ENCODE measurements around the gene GARIN5A. TPM values are rescaled to one million over a fixed set of nuclear protein-coding genes. Genes with fewer than 3 reads are reported as not detected.

GARIN5A gene
- total RNA-seq, 1 experiment from 2014 or later: 6.2 TPM

DNA sequence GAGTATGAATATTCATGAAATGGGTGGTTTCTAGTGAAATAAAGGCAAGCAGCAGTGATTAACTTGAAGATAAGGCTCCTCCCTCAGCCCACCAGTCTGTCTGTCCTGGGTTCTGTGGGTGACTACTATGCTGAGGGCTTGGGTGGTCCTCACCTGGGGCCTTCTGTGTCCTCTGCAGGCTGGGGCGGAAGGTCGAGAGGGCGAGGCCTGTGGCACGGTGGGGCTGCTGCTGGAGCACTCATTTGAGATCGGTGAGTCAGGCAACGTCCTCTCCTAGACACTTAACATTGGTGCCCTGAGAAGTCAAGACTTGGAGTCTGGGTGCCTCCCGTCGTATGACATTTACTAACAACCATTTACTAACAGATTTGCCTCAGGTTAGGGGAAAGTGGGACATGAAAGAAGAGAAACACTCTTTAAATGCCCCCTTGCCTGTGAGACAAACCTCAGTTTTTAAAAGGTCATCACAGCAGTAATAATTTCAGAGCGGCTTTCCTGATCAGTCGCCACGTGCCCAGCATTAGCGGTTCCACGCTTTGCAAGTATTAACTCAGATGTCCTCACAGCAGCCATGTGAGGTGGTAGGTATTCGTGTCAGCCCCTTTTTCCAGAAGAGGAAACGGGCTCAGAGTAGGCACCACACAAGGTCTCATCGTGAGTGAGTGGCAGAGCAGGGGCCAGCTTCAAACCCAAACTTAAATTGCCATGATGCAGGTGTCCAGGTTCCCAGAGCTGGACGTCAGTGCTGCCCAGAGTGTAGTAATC lies 1.3 kb upstream of the GARIN5A start:
- Histone ChIP-seq H3K4me3 (ENCODE audit: low read length) (peak overlapping the region; percentile 86; the same call in 1 of the 2 replicates), H3K9me3 (ENCODE audit: low read length) (no peaks in the 10 kb centered on the region)

DNA sequence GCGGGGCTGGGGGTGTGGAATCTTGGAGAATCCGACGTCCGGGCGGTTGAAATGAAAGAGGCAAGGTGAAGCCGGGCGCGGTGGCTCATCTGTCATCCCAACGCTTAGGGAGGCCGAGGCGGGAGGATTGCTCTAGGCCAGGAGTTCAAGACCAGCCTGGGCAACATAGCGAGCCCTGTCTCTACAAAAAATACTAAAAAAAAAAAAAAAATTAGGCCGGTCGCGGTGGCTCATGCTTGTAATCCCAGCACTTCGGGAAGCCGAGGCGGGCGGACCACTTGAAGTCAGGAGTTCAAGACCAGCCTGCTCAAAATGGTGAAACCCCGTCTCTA lies 225 bp upstream of the GARIN5A start:
- intact Hi-C loops (cut with micrococcal nuclease): no loop called here
- H4K20me1 ChIP-seq (ENCODE audit: low read length): peaks cover 21% of the 10 kb centered on the region
- H3K79me2 ChIP-seq (ENCODE audit: low read length): peaks cover 31% of the 10 kb centered on the region
- H3F3A ChIP-seq (ENCODE audit: low read length, unreplicated experiment): no peaks in the 10 kb centered on the region
- ChIA-PET CTCF (no interaction called here), POLR2A (ENCODE audit: unreplicated experiment) (interaction anchor here (0.7 kb wide), 1 partner anchor 10 kb away, joined by 5 read pairs; no protein-coding TSS in a partner anchor)
- peak overlapping the region; percentile 86 for H3K4me3 ChIP-seq (ENCODE audit: low read length)
- H3K4me2 ChIP-seq (ENCODE audit: low read length): peak overlapping the region; percentile 91
- peak overlapping the region; percentile 88; the same call in 1 of the 2 replicates for H2AFZ ChIP-seq (ENCODE audit: low read length)
- peak overlapping the region; percentile 77 for H3K27ac ChIP-seq (ENCODE audit: low read length)
- H3K27me3 ChIP-seq (ENCODE audit: low read length): no peaks in the 10 kb centered on the region
- H3K36me3 ChIP-seq (ENCODE audit: low read depth, low read length): peaks cover 20% of the 10 kb centered on the region; the same call in 1 of the 2 replicates
- DNase-seq (no peak), ATAC-seq (no peak)
- TF ChIP-seq, protein P1, sequence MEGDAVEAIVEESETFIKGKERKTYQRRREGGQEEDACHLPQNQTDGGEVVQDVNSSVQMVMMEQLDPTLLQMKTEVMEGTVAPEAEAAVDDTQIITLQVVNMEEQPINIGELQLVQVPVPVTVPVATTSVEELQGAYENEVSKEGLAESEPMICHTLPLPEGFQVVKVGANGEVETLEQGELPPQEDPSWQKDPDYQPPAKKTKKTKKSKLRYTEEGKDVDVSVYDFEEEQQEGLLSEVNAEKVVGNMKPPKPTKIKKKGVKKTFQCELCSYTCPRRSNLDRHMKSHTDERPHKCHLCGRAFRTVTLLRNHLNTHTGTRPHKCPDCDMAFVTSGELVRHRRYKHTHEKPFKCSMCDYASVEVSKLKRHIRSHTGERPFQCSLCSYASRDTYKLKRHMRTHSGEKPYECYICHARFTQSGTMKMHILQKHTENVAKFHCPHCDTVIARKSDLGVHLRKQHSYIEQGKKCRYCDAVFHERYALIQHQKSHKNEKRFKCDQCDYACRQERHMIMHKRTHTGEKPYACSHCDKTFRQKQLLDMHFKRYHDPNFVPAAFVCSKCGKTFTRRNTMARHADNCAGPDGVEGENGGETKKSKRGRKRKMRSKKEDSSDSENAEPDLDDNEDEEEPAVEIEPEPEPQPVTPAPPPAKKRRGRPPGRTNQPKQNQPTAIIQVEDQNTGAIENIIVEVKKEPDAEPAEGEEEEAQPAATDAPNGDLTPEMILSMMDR (conservative IDR thresholded peaks at IDR 0.05; ENCODE audit: low read depth, low read length): no peak
- no peak for TF ChIP-seq EZH2phosphoT487 (IDR thresholded peaks at IDR 0.05; ENCODE audit: borderline replicate concordance, low read length)
- TF ChIP-seq EZH2 (IDR thresholded peaks at IDR 0.05; ENCODE audit: low read length, unreplicated experiment): no peak
- peaks cover 8% of the 10 kb centered on the region for H3K4me1 ChIP-seq (ENCODE audit: insufficient read depth, low read length)
- BruUV-seq (replicated peaks): TSS peak; percentile 74
- no peaks in the 10 kb centered on the region for H3K9me3 ChIP-seq (ENCODE audit: low read length)
- peak overlapping the region; percentile 90 for H3K9ac ChIP-seq (ENCODE audit: low read length)
- H3K9me2 ChIP-seq (replicated peaks; ENCODE audit: low read length): no peaks in the 10 kb centered on the region

More for the DNA sequence above, 1.3 kb upstream of the GARIN5A start:
- no TSS peak for BruUV-seq (replicated peaks)
- intact Hi-C loops (cut with micrococcal nuclease): no loop called here
- no peak for ATAC-seq
- peak overlapping the region; percentile 91 for H3K4me2 ChIP-seq (ENCODE audit: low read length)
- no peak overlapping the region for H3K9ac ChIP-seq (ENCODE audit: low read length)
- peaks cover 28% of the 10 kb centered on the region for H3K36me3 ChIP-seq (ENCODE audit: low read depth, low read length)
- H3F3A ChIP-seq (ENCODE audit: low read length, unreplicated experiment): no peaks in the 10 kb centered on the region
- no peak overlapping the region for H3K27ac ChIP-seq (ENCODE audit: low read length)
- H2AFZ ChIP-seq (ENCODE audit: low read length): no peak overlapping the region
- no peak for TF ChIP-seq EZH2 (IDR thresholded peaks at IDR 0.05; ENCODE audit: low read length, unreplicated experiment)
- TF ChIP-seq, protein P1 (conservative IDR thresholded peaks at IDR 0.05; ENCODE audit: low read depth, low read length): no peak
- TF ChIP-seq EZH2phosphoT487 (IDR thresholded peaks at IDR 0.05; ENCODE audit: borderline replicate concordance, low read length): no peak
- POLR2A ChIA-PET (ENCODE audit: unreplicated experiment): interaction anchor here (0.7 kb wide), 1 partner anchor 9 kb away, joined by 5 read pairs; no protein-coding TSS in a partner anchor
- H3K4me1 ChIP-seq (ENCODE audit: insufficient read depth, low read length): peaks cover 8% of the 10 kb centered on the region
- H3K27me3 ChIP-seq (ENCODE audit: low read length): no peaks in the 10 kb centered on the region
- no peak for DNase-seq
- H4K20me1 ChIP-seq (ENCODE audit: low read length): peaks cover 21% of the 10 kb centered on the region
- CTCF ChIA-PET: no interaction called here
- H3K79me2 ChIP-seq (ENCODE audit: low read length): peaks cover 31% of the 10 kb centered on the region
- no peaks in the 10 kb centered on the region for H3K9me2 ChIP-seq (replicated peaks; ENCODE audit: low read length)

GRCh38 chr19:50475736-50476223 lies 868 bp downstream of the GARIN5A start:
- POLR2A ChIA-PET (ENCODE audit: unreplicated experiment): no interaction called here
- H3K36me3 ChIP-seq (ENCODE audit: low read depth, low read length): peaks cover 13% of the 10 kb centered on the region; the same call in 1 of the 2 replicates
- DNase-seq: no peak
- H3K9ac ChIP-seq (ENCODE audit: low read length): no peak overlapping the region
- no peak overlapping the region for H2AFZ ChIP-seq (ENCODE audit: low read length)
- no peak overlapping the region for H3K4me2 ChIP-seq (ENCODE audit: low read length)
- ATAC-seq: no peak
- peaks cover 31% of the 10 kb centered on the region for H3K79me2 ChIP-seq (ENCODE audit: low read length)
- H3K9me3 ChIP-seq (ENCODE audit: low read length): no peaks in the 10 kb centered on the region
- no peak overlapping the region for H3K4me3 ChIP-seq (ENCODE audit: low read length)
- H3F3A ChIP-seq (ENCODE audit: low read length, unreplicated experiment): no peaks in the 10 kb centered on the region
- BruUV-seq (replicated peaks): no TSS peak
- peaks cover 8% of the 10 kb centered on the region for H3K4me1 ChIP-seq (ENCODE audit: insufficient read depth, low read length)
- intact Hi-C loops (cut with micrococcal nuclease): no loop called here
- no peaks in the 10 kb centered on the region for H3K9me2 ChIP-seq (replicated peaks; ENCODE audit: low read length)
- H4K20me1 ChIP-seq (ENCODE audit: low read length): peaks cover 21% of the 10 kb centered on the region
- no peak overlapping the region for H3K27ac ChIP-seq (ENCODE audit: low read length)
- H3K27me3 ChIP-seq (ENCODE audit: low read length): no peaks in the 10 kb centered on the region
- TF ChIP-seq, protein P1 (conservative IDR thresholded peaks at IDR 0.05; ENCODE audit: low read depth, low read length): no peak
- no peak for TF ChIP-seq EZH2phosphoT487 (IDR thresholded peaks at IDR 0.05; ENCODE audit: borderline replicate concordance, low read length)
- TF ChIP-seq EZH2 (IDR thresholded peaks at IDR 0.05; ENCODE audit: low read length, unreplicated experiment): no peak
- CTCF ChIA-PET: no interaction called here
